A172 (cell line): ENCODE data around the gene MEN1. TPM values are rescaled to one million over a fixed set of nuclear protein-coding genes. Genes with fewer than 3 reads are reported as not detected.
A peak's percentile ranks its signal among the peaks of the same experiment; 100 is the strongest.
"Not testable (repeated sequence)": the region's sequence is repeated elsewhere in the genome, so short reads cannot be mapped to it uniquely, and the experiment has no call there.

Source experiments
- DNase-seq: peaks from one replicate; pipeline ENCODE4 v3.0.0-alpha.2; 2015; ENCODE audit warnings: low spot score
- total RNA-seq: library from RNA; depleted of rRNA; stranded (reverse); fragments of >200 nt; shearing (Covaris generic); gene quantifications from 2 replicates; pipeline ENCODE4 v1.2.3, GENCODE V29; 2014

The MEN1 gene
- total RNA-seq, 1 experiment from 2014 or later = 15.0 TPM

- no peak for DNase-seq
Measured at GRCh38 chr11:64833198-64833502, 22.8 kb upstream of the MEN1 start.

- DNase-seq = no peak
Measured at GRCh38 chr11:64832467-64833197, 22.3 kb upstream of the MEN1 start.

- no peak for DNase-seq
Measured at GRCh38 chr11:64831411-64831891, 21.1 kb upstream of the MEN1 start.

GRCh38 chr11:64829536-64830251 is 19.3 kb upstream of the MEN1 start:
- no peak for DNase-seq

- DNase-seq = no peak
Measured at GRCh38 chr11:64827451-64827839, 17.1 kb upstream of the MEN1 start.

GRCh38 chr11:64826578-64827450 is 16.5 kb upstream of the MEN1 start:
- no peak for DNase-seq

- DNase-seq = no peak
Measured at GRCh38 chr11:64826062-64826461, 15.7 kb upstream of the MEN1 start.

- no peak for DNase-seq
Measured at GRCh38 chr11:64823568-64824119, 13.3 kb upstream of the MEN1 start.

GRCh38 chr11:64817476-64817875 is 7.1 kb upstream of the MEN1 start:
- no peak for DNase-seq

- DNase-seq = not testable (repeated sequence)
Measured at GRCh38 chr11:64815433-64815832, 5.1 kb upstream of the MEN1 start.

- DNase-seq = peak; percentile 53
Measured at GRCh38 chr11:64814712-64815187, 4.4 kb upstream of the MEN1 start.

GRCh38 chr11:64813826-64814225 is 3.5 kb upstream of the MEN1 start:
- no peak for DNase-seq

GRCh38 chr11:64810891-64811272 is 531 bp upstream of the MEN1 start:
- DNase-seq = no peak

GRCh38 chr11:64809781-64810241 is 540 bp downstream of the MEN1 start:
- no peak for DNase-seq

GRCh38 chr11:64805481-64805880 is 4.9 kb downstream of the MEN1 start:
- DNase-seq = no peak

- no peak for DNase-seq
Measured at GRCh38 chr11:64804346-64805210, 5.8 kb downstream of the MEN1 start.

GRCh38 chr11:64803846-64804345 is 6.5 kb downstream of the MEN1 start:
- no peak for DNase-seq

- DNase-seq = peak; percentile 73
Measured at GRCh38 chr11:64803158-64803845, 7.0 kb downstream of the MEN1 start, which contains the start of gene MAP4K2. TSS of gene MAP4K2 (minus strand) at chr11:64803214. CDS start at chr11:64803149, 65 bp downstream.

- no peak for DNase-seq
Measured at GRCh38 chr11:64802370-64803157, 7.8 kb downstream of the MEN1 start.
